NCI-H748 (cell line): ENCODE data around the gene TMED3.
A peak's percentile ranks its signal among the peaks of the same experiment; 100 is the strongest.
"Not testable (repeated sequence)": the region's sequence is repeated elsewhere in the genome, so short reads cannot be mapped to it uniquely, and the experiment has no call there.

ENCODE experiments used
- DNase-seq: peaks from one replicate; lab custom pipeline; 2025; ENCODE audit not compliant: unreplicated experiment; lab: John Stamatoyannopoulos, UW

TMED3 gene

GRCh38 chr15:79315623-79316328 lies 4.9 kb downstream of the TMED3 start:
- DNase-seq = no peak

GRCh38 chr15:79316864-79317263 lies 6.0 kb downstream of the TMED3 start:
- no peak for DNase-seq

DNA sequence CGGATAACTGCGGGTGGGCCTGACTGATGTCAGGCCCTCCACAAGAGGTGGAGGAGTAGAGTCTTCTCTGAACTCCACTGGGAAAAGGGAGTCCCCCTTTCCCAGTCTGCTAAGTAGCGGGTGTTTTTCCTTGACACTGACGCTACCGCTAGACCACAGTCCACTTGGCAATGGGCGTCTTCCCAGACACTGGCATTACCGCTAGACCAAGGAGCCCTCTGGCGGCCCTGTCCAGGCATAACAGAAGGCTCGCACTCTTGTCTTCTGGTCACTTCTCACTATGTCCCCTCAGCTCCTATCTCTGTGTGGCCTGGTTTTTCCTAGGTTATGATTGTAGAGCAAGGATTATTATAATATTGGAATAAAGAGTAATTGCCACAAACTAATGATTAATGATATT lies 9.1 kb downstream of the TMED3 start:
- DNase-seq = not testable (repeated sequence)

DNA sequence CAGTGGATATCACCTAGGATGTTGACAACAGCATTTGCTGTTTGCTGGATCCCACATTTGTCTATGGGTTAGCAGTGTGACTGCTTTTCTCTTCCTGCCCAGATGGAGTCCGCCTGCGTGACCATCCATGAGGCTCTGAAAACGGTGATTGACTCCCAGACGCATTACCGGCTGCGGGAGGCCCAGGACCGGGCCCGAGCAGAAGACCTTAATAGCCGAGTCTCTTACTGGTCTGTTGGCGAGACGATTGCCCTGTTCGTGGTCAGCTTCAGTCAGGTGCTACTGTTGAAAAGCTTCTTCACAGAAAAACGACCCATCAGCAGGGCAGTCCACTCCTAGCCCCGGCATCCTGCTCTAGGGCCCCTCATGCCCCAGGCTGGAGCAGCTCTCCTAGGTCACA lies 11.0 kb downstream of the TMED3 start:
- DNase-seq = no peak

GRCh38 chr15:79322306-79322705 lies 11.4 kb downstream of the TMED3 start:
- DNase-seq = no peak

- DNase-seq = no peak
These were observed 12.0 kb downstream of the TMED3 start for GRCh38 chr15:79322945-79323344.

GRCh38 chr15:79329171-79329611 lies 18.3 kb downstream of the TMED3 start:
- DNase-seq = no peak

DNA sequence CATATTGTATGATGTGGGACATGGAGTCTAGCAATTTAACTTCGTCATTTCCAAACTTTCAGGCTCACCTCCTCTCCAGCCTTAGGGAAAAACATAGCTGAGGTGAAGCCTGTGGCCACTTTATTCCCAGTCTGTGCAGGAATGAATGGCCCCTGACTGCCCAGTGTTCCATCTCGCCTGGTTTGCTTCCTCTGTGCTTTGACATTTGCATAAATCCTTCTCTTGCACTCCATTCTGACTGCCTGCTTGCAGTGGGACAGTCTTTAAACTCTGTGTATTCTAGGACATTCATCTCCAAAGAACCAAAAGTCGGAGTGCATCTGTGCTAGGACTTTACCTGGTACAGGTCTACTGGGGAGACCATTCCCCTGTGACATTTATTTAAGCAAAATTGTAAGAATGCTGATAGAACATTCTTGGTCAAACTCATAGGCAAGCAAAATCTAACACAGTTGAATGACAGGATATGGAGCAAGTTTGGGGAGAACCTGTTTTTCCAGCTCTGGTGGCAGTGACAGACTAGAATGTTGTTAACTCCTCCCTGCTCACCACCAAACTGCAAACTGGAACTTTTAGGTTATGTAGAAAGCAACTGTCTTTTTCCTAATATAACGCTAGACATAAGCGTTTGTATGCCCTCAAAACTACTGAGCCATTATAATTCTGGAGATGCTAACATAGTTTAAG lies 22.1 kb downstream of the TMED3 start:
- no peak for DNase-seq

- no peak for DNase-seq
These were observed 26.7 kb downstream of the TMED3 start for GRCh38 chr15:79337591-79337990.

DNA sequence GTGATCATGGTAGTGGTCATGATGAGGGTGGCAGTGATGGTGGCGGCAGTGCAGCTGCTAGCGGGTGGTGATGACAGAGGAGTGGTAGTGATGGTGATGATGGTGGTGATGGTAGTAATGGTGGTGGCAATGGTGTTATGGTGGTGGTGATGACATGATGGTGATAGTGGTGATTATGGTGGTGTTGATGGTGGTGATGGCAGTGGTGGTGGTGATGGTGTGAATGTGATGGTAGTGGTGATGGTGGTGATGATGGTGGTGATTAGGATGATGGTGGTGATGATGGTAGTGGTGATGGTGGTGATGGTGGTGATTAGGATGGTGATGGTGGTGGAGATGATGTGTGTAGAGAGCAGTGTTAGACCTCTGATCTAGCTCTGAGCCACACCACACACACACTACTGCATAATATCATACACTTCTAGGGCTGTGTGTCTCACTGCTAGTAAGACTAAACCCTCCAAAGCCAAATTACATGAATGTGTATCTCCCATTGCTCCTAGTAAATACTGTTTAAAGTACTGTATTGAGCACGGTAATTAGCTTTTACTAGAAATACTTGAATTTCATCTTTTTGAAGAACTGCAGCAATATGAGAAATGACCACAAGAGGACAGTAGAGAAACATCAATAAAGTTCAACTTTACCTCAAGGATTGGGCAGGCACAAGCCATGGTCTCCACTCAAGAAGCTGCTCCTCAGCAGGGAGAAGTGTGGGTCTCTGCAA lies 28.8 kb downstream of the TMED3 start:
- peak; percentile 32 for DNase-seq

- no peak for DNase-seq
These were observed 29.3 kb downstream of the TMED3 start for GRCh38 chr15:79340315-79340602.

- no peak for DNase-seq
These were observed 30.5 kb downstream of the TMED3 start for GRCh38 chr15:79341396-79341795.

DNA sequence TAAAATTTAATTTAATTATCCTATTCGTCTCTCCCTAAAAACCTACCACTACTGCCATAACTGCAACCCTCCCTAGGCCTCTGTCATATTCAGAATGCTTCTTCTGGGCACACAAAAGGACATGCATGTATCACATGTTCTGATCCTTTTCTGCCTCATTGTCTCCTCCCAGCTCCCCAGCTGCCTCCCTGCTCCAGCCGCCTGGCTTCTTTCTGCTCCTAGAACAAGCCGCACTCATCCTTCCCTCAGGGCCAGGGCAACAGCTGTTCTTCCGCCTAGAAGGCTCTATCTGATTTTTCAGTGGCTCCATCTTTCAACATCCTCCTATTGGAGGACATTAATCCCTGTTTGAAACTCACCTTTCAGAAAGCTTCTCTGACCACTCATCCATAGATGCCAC lies 38.6 kb downstream of the TMED3 start:
- no peak for DNase-seq

GRCh38 chr15:79352206-79352605 lies 41.3 kb downstream of the TMED3 start:
- DNase-seq = no peak

DNA sequence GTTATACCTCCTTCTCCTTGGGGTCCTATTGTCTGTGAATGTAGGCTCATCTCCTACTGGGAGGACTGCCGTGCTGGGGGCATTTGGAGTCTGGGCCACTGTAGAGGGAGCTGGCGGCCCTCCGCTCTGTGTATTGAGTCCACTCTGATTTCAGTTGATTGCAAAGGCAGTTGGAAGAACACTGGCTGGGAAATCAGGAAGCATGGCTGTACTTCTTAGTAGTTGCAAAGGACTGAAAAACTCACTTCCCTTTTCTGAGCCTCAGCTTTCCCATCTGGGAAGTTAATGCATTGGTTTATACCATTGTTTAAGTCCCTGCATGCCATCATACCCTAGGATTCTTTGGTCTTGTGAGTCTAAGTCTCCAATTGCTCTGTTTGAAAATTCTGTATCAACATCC lies 46.7 kb downstream of the TMED3 start:
- DNase-seq = no peak

- DNase-seq = no peak
These were observed 47.2 kb downstream of the TMED3 start for GRCh38 chr15:79358069-79358468.

- DNase-seq = no peak
These were observed 53.8 kb downstream of the TMED3 start for GRCh38 chr15:79364571-79365240.

DNA sequence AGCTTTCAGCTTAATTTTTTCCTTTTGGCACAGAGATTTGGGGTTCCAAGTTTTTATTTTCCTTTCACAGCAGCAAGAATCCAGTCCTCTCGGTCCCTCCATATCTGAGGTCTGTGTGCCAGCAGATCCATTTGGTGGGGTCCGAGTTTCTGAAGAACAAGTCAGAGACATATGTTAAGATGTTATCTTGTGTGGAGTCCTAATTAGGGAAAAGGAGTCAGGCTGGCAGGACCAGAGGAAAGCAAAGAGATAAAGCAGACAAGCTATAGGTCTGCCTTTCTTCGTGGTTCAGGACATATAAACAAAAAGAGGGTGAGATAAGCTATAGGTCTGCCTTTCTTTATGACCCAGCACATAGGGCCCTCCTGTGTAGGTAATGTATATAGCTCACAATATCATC lies 54.9 kb downstream of the TMED3 start:
- no peak for DNase-seq

DNA sequence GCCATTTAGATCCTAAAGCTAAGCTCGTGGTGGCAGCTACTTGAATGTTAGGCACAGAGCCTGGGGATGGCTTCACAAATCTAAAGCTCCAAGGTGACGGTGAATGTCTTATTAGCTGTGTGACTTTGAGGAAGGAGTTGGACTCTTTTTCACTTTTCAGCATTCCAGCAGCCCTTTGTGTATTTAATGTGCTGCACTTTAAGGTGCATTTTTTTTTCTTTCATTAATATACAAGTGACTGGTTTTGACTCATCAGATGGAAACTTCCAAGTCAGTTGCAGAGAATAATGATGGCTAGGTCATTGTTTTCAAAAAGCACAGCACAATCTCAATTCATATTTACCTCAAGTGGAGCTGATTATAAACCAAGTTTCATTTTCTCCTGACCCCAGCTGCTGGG lies 55.8 kb downstream of the TMED3 start:
- DNase-seq = no peak

- no peak for DNase-seq
These were observed 59.8 kb downstream of the TMED3 start for GRCh38 chr15:79370716-79371115.

GRCh38 chr15:79371591-79371990 lies 60.7 kb downstream of the TMED3 start:
- DNase-seq = no peak

- DNase-seq = no peak
These were observed 61.5 kb downstream of the TMED3 start for GRCh38 chr15:79372428-79372827.
